ENCODE measurements around the gene CAMTA1.

CAMTA1 gene

GRCh38 chr1:7427605-7428300 is 642.5 kb downstream of the CAMTA1 start:
- no peak for DNase-seq

GRCh38 chr1:7429290-7429689 is 644.0 kb downstream of the CAMTA1 start:
- DNase-seq, result no peak

- DNase-seq, result no peak
Measured at GRCh38 chr1:7430047-7430608, 644.9 kb downstream of the CAMTA1 start.

- DNase-seq, result no peak
Measured at GRCh38 chr1:7430691-7431090, 645.4 kb downstream of the CAMTA1 start.

- DNase-seq, result no peak
Measured at GRCh38 chr1:7432102-7432899, 647.0 kb downstream of the CAMTA1 start.

- DNase-seq, result no peak
Measured at GRCh38 chr1:7432900-7433380, 647.7 kb downstream of the CAMTA1 start.

- no peak for DNase-seq
Measured at GRCh38 chr1:7434566-7434965, 649.3 kb downstream of the CAMTA1 start.

- DNase-seq, result no peak
Measured at GRCh38 chr1:7435276-7436055, 650.2 kb downstream of the CAMTA1 start.

GRCh38 chr1:7436056-7437005 is 651.1 kb downstream of the CAMTA1 start:
- DNase-seq, result no peak

- no peak for DNase-seq
Measured at GRCh38 chr1:7437036-7437435, 651.8 kb downstream of the CAMTA1 start.

- no peak for DNase-seq
Measured at GRCh38 chr1:7437608-7438395, 652.5 kb downstream of the CAMTA1 start.

GRCh38 chr1:7438396-7438785 is 653.1 kb downstream of the CAMTA1 start:
- DNase-seq, result no peak

GRCh38 chr1:7438921-7439655 is 653.8 kb downstream of the CAMTA1 start:
- DNase-seq, result no peak

GRCh38 chr1:7440154-7440553 is 654.9 kb downstream of the CAMTA1 start:
- DNase-seq, result no peak

GRCh38 chr1:7441143-7441841 is 656.0 kb downstream of the CAMTA1 start:
- DNase-seq, result no peak

- DNase-seq, result no peak
Measured at GRCh38 chr1:7442036-7442435, 656.8 kb downstream of the CAMTA1 start.

- no peak for DNase-seq
Measured at GRCh38 chr1:7442918-7443317, 657.7 kb downstream of the CAMTA1 start.

GRCh38 chr1:7444363-7444762 is 659.1 kb downstream of the CAMTA1 start:
- DNase-seq, result no peak

- DNase-seq, result no peak
Measured at GRCh38 chr1:7447093-7447492, 661.8 kb downstream of the CAMTA1 start.

- no peak for DNase-seq
Measured at GRCh38 chr1:7447736-7448135, 662.5 kb downstream of the CAMTA1 start.
